Mesothelial cell of epicardium (in vitro differentiated cells): ENCODE measurements around the gene ZNF782. TPM values are rescaled to one million over a fixed set of nuclear protein-coding genes. Genes with fewer than 3 reads are reported as not detected.

Experiments used
- DNase-seq, 2 experiments: peaks; one replicate each; pipeline ENCODE4 v3.0.0; 2021; ENCODE audit warnings: low spot score in 2 of 2; ENCODE audit not compliant: unreplicated experiment in 2 of 2
- H3K27ac Mint-ChIP-seq: 2 replicates; pipeline ENCODE4 v1.8.0; 2021; ENCODE audit warnings: mixed read lengths
- H3K27me3 Mint-ChIP-seq: 2 replicates; pipeline ENCODE4 v1.8.0; 2021; ENCODE audit warnings: low read depth, mixed read lengths
- H3K36me3 Mint-ChIP-seq: 2 replicates; pipeline ENCODE4 v1.8.0; 2021; ENCODE audit warnings: mixed read lengths
- H3K4me1 Mint-ChIP-seq: 2 replicates; pipeline ENCODE4 v1.8.0; 2021; ENCODE audit warnings: mixed read lengths
- H3K4me3 Mint-ChIP-seq: 2 replicates; pipeline ENCODE4 v1.8.0; 2021; ENCODE audit warnings: mild to moderate bottlenecking, moderate library complexity, mixed read lengths
- H3K9me3 Mint-ChIP-seq: 2 replicates; pipeline ENCODE4 v1.8.0; 2021; ENCODE audit warnings: mixed read lengths
- CTCF ChIP-seq: fragments of 200-600 bp; sonication (generic); IDR thresholded peaks from one replicate; pipeline ENCODE4 v1.5.0; 2021; ENCODE audit warnings: antibody characterized with exemption; ENCODE audit not compliant: unreplicated experiment
- total RNA-seq: library from RNA; stranded (reverse); gene quantifications from 3 replicates; pipeline ENCODE4 v1.2.1, GENCODE V29; 2021

Gene ZNF782
- total RNA-seq, 1 donor from 2014 or later: 9.9 TPM

- H3K27ac Mint-ChIP-seq: no peak overlapping the region
- H3K4me3 Mint-ChIP-seq: no peak overlapping the region
- H3K4me1 Mint-ChIP-seq: peaks cover 30% of the 10 kb centered on the region
- H3K27me3 Mint-ChIP-seq: no peaks in the 10 kb centered on the region
- no peak for TF ChIP-seq CTCF
- no peaks in the 10 kb centered on the region for H3K36me3 Mint-ChIP-seq
- H3K9me3 Mint-ChIP-seq: no peaks in the 10 kb centered on the region
- no peak for DNase-seq
Measured at GRCh38 chr9:96858018-96858573, 3.8 kb upstream of the ZNF782 start.

GRCh38 chr9:96856363-96857286, 2.3 kb upstream of the ZNF782 start:
- DNase-seq: peak; percentile 45 to 74
- Mint-ChIP-seq H3K4me1 (peaks cover 41% of the 10 kb centered on the region), H3K36me3 (no peaks in the 10 kb centered on the region), H3K27me3 (no peaks in the 10 kb centered on the region), H3K9me3 (no peaks in the 10 kb centered on the region), H3K4me3 (no peak overlapping the region), H3K27ac (no peak overlapping the region)
- peak; percentile 67 for TF ChIP-seq CTCF

- Mint-ChIP-seq H3K27ac (peak overlapping the region; percentile 98), H3K4me3 (peak overlapping the region; percentile 99), H3K36me3 (peaks cover 6% of the 10 kb centered on the region), H3K4me1 (peaks cover 42% of the 10 kb centered on the region), H3K9me3 (peaks cover 3% of the 10 kb centered on the region), H3K27me3 (no peaks in the 10 kb centered on the region)
- TF ChIP-seq CTCF: no peak
- DNase-seq: no peak
Measured at GRCh38 chr9:96854651-96855273, 448 bp upstream of the ZNF782 start.

- H3K4me3 Mint-ChIP-seq: peak overlapping the region; percentile 99
- H3K36me3 Mint-ChIP-seq: peaks cover 24% of the 10 kb centered on the region
Measured at GRCh38 chr9:96852676-96853075, 1.6 kb downstream of the ZNF782 start.

GRCh38 chr9:96844040-96844439, 10.3 kb downstream of the ZNF782 start:
- H3K9me3 Mint-ChIP-seq: peaks cover 68% of the 10 kb centered on the region
- H3K36me3 Mint-ChIP-seq: peaks cover 87% of the 10 kb centered on the region

More at GRCh38 chr9:96852676-96853075, 1.6 kb downstream of the ZNF782 start:
- peaks cover 32% of the 10 kb centered on the region for H3K4me1 Mint-ChIP-seq
- H3K9me3 Mint-ChIP-seq: peaks cover 23% of the 10 kb centered on the region
- DNase-seq: no peak
- TF ChIP-seq CTCF: no peak
- no peak overlapping the region for H3K27ac Mint-ChIP-seq
- no peaks in the 10 kb centered on the region for H3K27me3 Mint-ChIP-seq

More at GRCh38 chr9:96844040-96844439, 10.3 kb downstream of the ZNF782 start:
- no peak overlapping the region for H3K4me3 Mint-ChIP-seq
- no peak for DNase-seq
- H3K27me3 Mint-ChIP-seq: no peaks in the 10 kb centered on the region
- H3K4me1 Mint-ChIP-seq: no peaks in the 10 kb centered on the region
- peak overlapping the region; percentile 25 for H3K27ac Mint-ChIP-seq
- no peak for TF ChIP-seq CTCF
